BLaER1 (cell line): ENCODE data around the gene HOXB3.

ENCODE experiments used
- H3K27ac ChIP-seq: shearing (Covaris generic); formaldehyde crosslinking; 2 replicates; pipeline ENCODE4 v1.8.1; 2022
- H3K27me3 ChIP-seq: shearing (Covaris generic); formaldehyde crosslinking; 2 replicates; pipeline ENCODE4 v1.8.1; 2022
- H3K36me3 ChIP-seq: shearing (Covaris generic); formaldehyde crosslinking; 2 replicates; pipeline ENCODE4 v1.8.1; 2022
- H3K4me1 ChIP-seq: shearing (Covaris generic); formaldehyde crosslinking; 2 replicates; pipeline ENCODE4 v1.8.1; 2022
- H3K4me2 ChIP-seq: shearing (Covaris generic); formaldehyde crosslinking; 2 replicates; pipeline ENCODE4 v1.8.1; 2022
- H3K4me3 ChIP-seq: shearing (Covaris generic); formaldehyde crosslinking; 2 replicates; pipeline ENCODE4 v1.8.1; 2022
- H3K9ac ChIP-seq: shearing (Covaris generic); formaldehyde crosslinking; 2 replicates; pipeline ENCODE4 v1.8.1; 2022
- H3K9me3 ChIP-seq: shearing (Covaris generic); formaldehyde crosslinking; 2 replicates; pipeline ENCODE4 v1.8.1; 2022
- H4K20me1 ChIP-seq: shearing (Covaris generic); formaldehyde crosslinking; 2 replicates; pipeline ENCODE4 v1.8.1; 2022
- Cebpa-rat ChIP-seq: shearing (Covaris generic); IDR thresholded peaks from 2 replicates; pipeline ENCODE4 v1.8.1; 2022

The HOXB3 gene

DNA sequence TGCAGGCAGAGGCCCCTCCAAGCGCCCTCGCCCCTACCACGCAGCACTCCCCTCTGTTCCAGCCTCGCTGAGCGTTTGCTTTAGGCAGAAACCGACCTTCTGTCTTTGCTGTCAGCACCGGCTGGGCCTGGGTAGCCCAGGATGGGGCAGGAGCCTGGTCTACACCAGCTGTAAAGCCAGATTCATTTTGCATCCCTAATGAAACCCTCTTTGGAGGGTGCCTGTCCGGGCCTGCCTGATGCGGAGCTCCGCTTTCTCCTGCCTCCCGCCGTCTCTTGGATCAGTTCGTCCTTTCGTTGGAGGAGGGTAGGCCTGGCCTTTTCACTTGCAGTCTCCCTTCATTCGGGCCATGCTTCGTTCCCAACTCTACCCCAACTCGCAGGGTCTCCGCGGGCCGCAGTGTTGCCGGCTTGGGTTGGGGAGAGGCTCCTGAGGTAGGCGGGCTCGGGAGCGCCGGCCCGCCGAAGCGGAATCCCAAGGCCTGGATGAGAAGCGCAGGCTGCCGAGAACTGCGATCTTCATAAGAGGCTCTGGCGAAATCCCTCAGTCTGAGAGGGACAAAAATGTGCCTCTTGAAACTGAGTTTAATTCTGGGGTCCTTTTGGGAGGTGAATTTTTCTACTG, 29.9 kb upstream of the HOXB3 start:
- no peak for TF ChIP-seq Cebpa-rat
- H3K9me3 ChIP-seq, result no peaks in the 10 kb centered on the region
- no peaks in the 10 kb centered on the region for H3K36me3 ChIP-seq
- H3K4me3 ChIP-seq, result no peak overlapping the region
- no peak overlapping the region for H3K4me2 ChIP-seq
- H4K20me1 ChIP-seq, result peaks cover 98% of the 10 kb centered on the region
- H3K27ac ChIP-seq, result no peak overlapping the region
- H3K9ac ChIP-seq, result no peak overlapping the region
- peaks cover 100% of the 10 kb centered on the region for H3K27me3 ChIP-seq
- 0 out of 2 replicates have a peak, but pooled peaks cover 3% of the 10 kb centered on the region for H3K4me1 ChIP-seq

- no peak overlapping the region for H3K27ac ChIP-seq
Observed at GRCh38 chr17:48618256-48618896, 28.3 kb upstream of the HOXB3 start.

DNA sequence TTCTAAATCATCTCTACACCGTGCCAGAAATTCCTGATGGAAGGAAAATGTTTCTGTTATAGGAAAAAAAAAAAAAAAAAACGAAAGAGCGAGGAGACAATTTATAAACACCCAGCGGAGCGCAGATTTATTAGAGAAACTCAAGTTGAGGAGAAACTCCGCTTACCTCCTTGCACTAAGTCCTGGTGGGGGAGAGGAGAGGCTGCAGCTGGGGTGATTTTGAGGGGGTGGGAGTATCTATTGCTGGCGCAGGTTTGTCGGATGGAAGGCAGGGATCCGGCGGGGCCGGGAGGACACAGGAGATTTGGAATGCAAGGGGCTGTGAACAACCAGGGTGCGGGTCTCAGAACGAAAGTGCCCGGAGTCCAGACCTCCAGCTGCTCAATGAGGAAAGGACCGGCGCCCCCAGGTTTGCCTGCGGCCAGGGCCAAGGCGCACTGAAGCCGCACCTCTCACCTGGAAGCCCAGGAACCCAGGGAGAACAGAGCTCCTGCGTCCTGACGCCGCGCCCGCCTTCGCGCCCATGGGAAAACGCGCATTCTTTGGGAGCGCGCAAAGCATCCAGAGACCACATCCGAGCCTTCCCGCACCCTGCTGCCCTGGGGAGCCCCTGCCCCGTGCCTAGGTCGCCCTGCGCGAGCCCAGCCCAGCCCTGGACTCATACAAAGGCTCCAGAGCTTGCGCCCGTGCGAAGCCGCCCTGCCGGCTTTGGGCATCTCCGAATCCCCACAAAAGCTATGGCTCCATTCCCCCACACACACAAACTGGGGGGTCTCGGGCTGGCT, 27.6 kb upstream of the HOXB3 start:
- Histone ChIP-seq H3K27ac (no peak overlapping the region), H3K4me1 (no peaks in the 10 kb centered on the region), H3K36me3 (no peaks in the 10 kb centered on the region), H3K9ac (no peak overlapping the region), H3K4me2 (no peak overlapping the region), H3K9me3 (no peaks in the 10 kb centered on the region), H3K27me3 (peaks cover 100% of the 10 kb centered on the region), H3K4me3 (no peak overlapping the region), H4K20me1 (peaks cover 96% of the 10 kb centered on the region)
- no peak for TF ChIP-seq Cebpa-rat

More at GRCh38 chr17:48618256-48618896, 28.3 kb upstream of the HOXB3 start:
- H3K27me3 ChIP-seq, result peaks cover 100% of the 10 kb centered on the region
- H3K4me1 ChIP-seq, result no peaks in the 10 kb centered on the region
- no peaks in the 10 kb centered on the region for H3K36me3 ChIP-seq
- no peaks in the 10 kb centered on the region for H3K9me3 ChIP-seq
- no peak for TF ChIP-seq Cebpa-rat
- no peak overlapping the region for H3K4me2 ChIP-seq
- no peak overlapping the region for H3K4me3 ChIP-seq
- no peak overlapping the region for H3K9ac ChIP-seq
- peaks cover 96% of the 10 kb centered on the region for H4K20me1 ChIP-seq

GRCh38 chr17:48616717-48617470, 26.9 kb upstream of the HOXB3 start:
- Histone ChIP-seq H3K4me1 (no peaks in the 10 kb centered on the region), H3K9me3 (no peaks in the 10 kb centered on the region), H3K27ac (no peak overlapping the region), H3K27me3 (peaks cover 100% of the 10 kb centered on the region), H3K4me2 (no peak overlapping the region), H3K36me3 (no peaks in the 10 kb centered on the region), H4K20me1 (peaks cover 96% of the 10 kb centered on the region), H3K4me3 (no peak overlapping the region), H3K9ac (no peak overlapping the region)
- TF ChIP-seq Cebpa-rat, result no peak

GRCh38 chr17:48615963-48616716, 26.1 kb upstream of the HOXB3 start:
- H3K4me1 ChIP-seq, result no peaks in the 10 kb centered on the region
- H3K27ac ChIP-seq, result no peak overlapping the region
- no peaks in the 10 kb centered on the region for H3K36me3 ChIP-seq
- H3K9me3 ChIP-seq, result no peaks in the 10 kb centered on the region
- no peak for TF ChIP-seq Cebpa-rat
- peaks cover 96% of the 10 kb centered on the region for H4K20me1 ChIP-seq
- no peak overlapping the region for H3K4me3 ChIP-seq
- H3K27me3 ChIP-seq, result peaks cover 100% of the 10 kb centered on the region
- H3K9ac ChIP-seq, result no peak overlapping the region
- no peak overlapping the region for H3K4me2 ChIP-seq

DNA sequence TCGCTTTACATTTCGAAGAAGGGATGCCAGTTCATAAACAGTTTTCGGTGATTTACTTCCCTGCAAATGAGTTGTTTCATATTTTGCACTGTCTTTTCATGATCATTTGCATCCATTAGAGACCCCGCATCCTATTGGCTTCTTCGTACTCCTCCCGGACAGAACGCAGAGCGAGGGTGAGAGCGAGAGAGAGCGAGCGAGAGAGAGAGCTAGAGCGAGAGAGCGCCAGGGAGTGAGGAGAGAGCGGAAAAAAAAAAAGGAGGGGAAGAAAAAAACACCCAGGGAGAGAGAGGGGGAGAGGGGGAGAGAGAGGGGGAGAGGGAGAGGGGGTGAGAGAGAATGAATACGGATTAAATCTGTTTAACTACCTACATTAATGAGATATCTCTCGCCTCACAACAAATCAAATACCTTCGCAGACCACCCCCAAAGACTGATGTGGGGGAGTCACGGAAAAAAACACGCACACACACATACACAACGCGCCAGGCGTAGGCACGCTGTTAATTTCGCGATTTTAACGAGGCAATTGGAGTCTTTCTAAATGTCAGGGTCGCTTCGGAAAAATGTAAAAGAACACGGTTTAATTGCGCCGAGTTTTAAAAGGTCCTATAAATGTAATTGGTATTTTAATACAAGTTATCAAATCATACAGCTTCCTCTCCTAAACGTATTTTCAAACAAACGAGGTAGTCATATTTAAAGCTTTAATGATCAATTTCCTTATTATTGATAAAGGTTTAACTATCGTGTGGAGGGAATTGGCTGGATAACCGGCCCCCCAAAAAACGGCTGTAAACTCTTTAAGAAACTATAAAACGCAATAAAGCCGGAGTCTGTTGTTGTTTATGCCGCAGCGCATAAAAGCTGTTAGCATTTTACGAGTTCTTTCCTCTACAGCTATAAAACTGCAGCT, 25.3 kb upstream of the HOXB3 start, which contains the start of gene HOXB8:
Gene HOXB8 (minus strand): TSS at position 246 of the 916 bp plus-strand sequence. CDS start 588 bp downstream, outside the sequence.
- Histone ChIP-seq H3K36me3 (no peaks in the 10 kb centered on the region), H3K4me1 (no peaks in the 10 kb centered on the region), H4K20me1 (peaks cover 96% of the 10 kb centered on the region), H3K9me3 (peaks cover 6% of the 10 kb centered on the region; the same call in 1 of the 2 replicates), H3K27me3 (peaks cover 100% of the 10 kb centered on the region), H3K27ac (no peak within 1 kb of the TSS), H3K4me2 (no peak within 1 kb of the TSS), H3K9ac (no peak within 1 kb of the TSS), H3K4me3 (no peak within 1 kb of the TSS)
- no peak for TF ChIP-seq Cebpa-rat

DNA sequence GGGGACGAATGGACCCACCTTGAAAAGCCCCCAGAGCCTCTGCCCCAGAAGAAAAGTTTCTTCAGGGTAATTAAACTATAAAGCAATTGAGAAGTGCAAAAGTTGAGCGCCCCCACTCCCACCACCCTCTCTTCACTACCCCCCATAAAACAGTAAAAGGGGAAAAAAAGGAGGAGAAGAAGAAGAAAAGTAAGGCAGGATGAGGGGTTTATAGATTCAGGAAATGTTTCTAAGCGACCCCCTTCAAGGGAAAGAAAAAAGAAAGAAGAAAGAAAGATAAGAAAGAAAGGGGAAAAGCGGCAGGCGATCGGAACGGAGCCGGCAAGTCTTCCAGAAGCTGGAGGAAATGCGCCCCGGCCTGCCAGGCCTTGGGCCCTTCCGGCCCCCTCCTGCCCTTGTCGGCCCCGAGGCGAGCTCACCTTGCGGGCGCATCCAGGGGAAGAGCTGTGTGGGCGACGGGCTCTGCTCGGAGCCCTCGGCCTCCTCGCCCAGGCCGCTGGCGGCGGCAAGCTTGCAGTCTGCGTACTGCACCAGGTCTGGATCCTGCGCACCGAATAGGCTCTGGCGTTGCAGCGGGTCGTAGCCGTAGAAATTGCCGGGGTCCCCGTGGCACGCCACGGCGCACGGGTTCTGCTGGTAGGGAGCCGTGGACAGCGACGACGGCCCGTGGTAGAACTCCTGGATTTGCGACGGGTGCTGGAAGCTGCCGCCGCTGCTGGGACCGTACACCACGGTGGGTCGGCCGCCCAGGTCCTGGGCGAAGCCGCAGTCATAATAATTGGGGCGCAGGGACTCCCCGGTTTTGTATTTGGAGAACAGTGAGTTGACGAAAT, 24.0 kb upstream of the HOXB3 start:
- no peaks in the 10 kb centered on the region for H3K36me3 ChIP-seq
- TF ChIP-seq Cebpa-rat, result no peak
- no peak overlapping the region for H3K27ac ChIP-seq
- H4K20me1 ChIP-seq, result peaks cover 96% of the 10 kb centered on the region
- peaks cover 100% of the 10 kb centered on the region for H3K27me3 ChIP-seq
- no peak overlapping the region for H3K9ac ChIP-seq
- H3K9me3 ChIP-seq, result peaks cover 8% of the 10 kb centered on the region; the same call in 1 of the 2 replicates
- no peak overlapping the region for H3K4me3 ChIP-seq
- no peaks in the 10 kb centered on the region for H3K4me1 ChIP-seq
- no peak overlapping the region for H3K4me2 ChIP-seq
